Spinal cord (tissue), 10 donors: ENCODE data around the gene TPST1. TPM values are rescaled to one million over a fixed set of nuclear protein-coding genes. Genes with fewer than 3 reads are reported as not detected.
A peak's percentile ranks its signal among the peaks of the same experiment; 100 is the strongest.
"Not testable (repeated sequence)": the region's sequence is repeated elsewhere in the genome, so short reads cannot be mapped to it uniquely, and the experiment has no call there.

Experiments used
- DNase-seq, 6 donors: peaks; one replicate each; pipeline versions ENCODE4 v3.0.0 to v3.0.0-alpha.2; 2013 to 2015; ENCODE audit warnings: low spot score in 6 of 6, low read depth in 4 of 6
- H3K27ac ChIP-seq: one replicate; pipeline ENCODE4 v1.5.1; 2013; ENCODE audit warnings: low read depth, low read length, control low read depth
- H3K27me3 ChIP-seq: one replicate; pipeline ENCODE4 v1.6.1; 2013; ENCODE audit warnings: low read length; ENCODE audit not compliant: control insufficient read depth, insufficient read depth
- H3K36me3 ChIP-seq: one replicate; pipeline ENCODE4 v1.6.1; 2013; ENCODE audit warnings: low read length; ENCODE audit not compliant: control insufficient read depth, insufficient read depth
- H3K4me1 ChIP-seq: one replicate; pipeline ENCODE4 v1.6.1; 2013; ENCODE audit warnings: low read length; ENCODE audit not compliant: control insufficient read depth, insufficient read depth
- H3K4me3 ChIP-seq: one replicate; pipeline ENCODE4 v1.5.1; 2013; ENCODE audit warnings: low read depth, low read length, control low read depth
- H3K9me3 ChIP-seq: one replicate; pipeline ENCODE4 v1.6.1; 2013; ENCODE audit warnings: low read length; ENCODE audit not compliant: control insufficient read depth, insufficient read depth
- WGBS: methylation state at CpG from one replicate; pipeline ENCODE4 v1.1.5; 2013; ENCODE audit warnings: missing lambda C conversion rate; ENCODE audit not compliant: insufficient coverage; 5-methylcytosine and 5-hydroxymethylcytosine counted together
- polyA plus RNA-seq, 2 donors: library from polyadenylated mRNA; unstranded; fragments of 120-200 nt; gene quantifications; one replicate each; pipeline ENCODE4 v1.2.1, GENCODE V29; 2013; ENCODE audit not compliant: insufficient read length in 2 of 2
- total RNA-seq, 2 donors: library from RNA; depleted of rRNA in 1 of 2; stranded (reverse); fragments of 120-200 nt in 1 of 2; fragments of >200 nt in 1 of 2; gene quantifications; one replicate each; pipeline versions ENCODE4 v1.2.3 to v1.2.4, GENCODE V29; 2013 to 2014
- donor health status: healthy.

The TPST1 gene
- total and polyA plus RNA-seq, 4 donors, result 47.9 to 77.4 (median 55.0) TPM

- no peaks in the 10 kb centered on the region for H3K27me3 ChIP-seq
- no peaks in the 10 kb centered on the region for H3K9me3 ChIP-seq
- H3K27ac ChIP-seq, result peak overlapping the region; percentile 36
- H3K36me3 ChIP-seq, result peaks cover 2% of the 10 kb centered on the region
- 81% methylated on average over 2 of the region's 6 CpGs for WGBS
- peaks cover 7% of the 10 kb centered on the region for H3K4me1 ChIP-seq
- H3K4me3 ChIP-seq, result no peak overlapping the region
- no peak for DNase-seq
These were observed 151.2 kb downstream of the TPST1 start for GRCh38 chr7:66356277-66356721.

- no peaks in the 10 kb centered on the region for H3K9me3 ChIP-seq
- H3K36me3 ChIP-seq, result peaks cover 2% of the 10 kb centered on the region
- DNase-seq, result no peak
- H3K27ac ChIP-seq, result no peak overlapping the region
- 83% methylated on average over 1 of the region's 3 CpGs for WGBS
- H3K4me3 ChIP-seq, result no peak overlapping the region
- peaks cover 6% of the 10 kb centered on the region for H3K4me1 ChIP-seq
- no peaks in the 10 kb centered on the region for H3K27me3 ChIP-seq
These were observed 152.0 kb downstream of the TPST1 start for GRCh38 chr7:66357087-66357486.

- Histone ChIP-seq H3K36me3 (no peaks in the 10 kb centered on the region), H3K4me3 (no peak overlapping the region), H3K27ac (no peak overlapping the region), H3K9me3 (no peaks in the 10 kb centered on the region), H3K4me1 (peaks cover 3% of the 10 kb centered on the region), H3K27me3 (no peaks in the 10 kb centered on the region)
- DNase-seq, result no peak
- 79% methylated on average over 7 of the region's 11 CpGs for WGBS
These were observed 154.6 kb downstream of the TPST1 start for GRCh38 chr7:66359656-66360211.

GRCh38 chr7:66362136-66362535 lies 157.0 kb downstream of the TPST1 start:
- Histone ChIP-seq H3K27me3 (no peaks in the 10 kb centered on the region), H3K4me1 (no peaks in the 10 kb centered on the region), H3K9me3 (no peaks in the 10 kb centered on the region), H3K36me3 (no peaks in the 10 kb centered on the region), H3K27ac (no peak overlapping the region), H3K4me3 (no peak overlapping the region)
- no peak for DNase-seq
- no CpG with 5 or more reads among the region's 4 CpGs for WGBS

GRCh38 chr7:66363635-66364034 lies 158.5 kb downstream of the TPST1 start:
- H3K27me3 ChIP-seq, result no peaks in the 10 kb centered on the region
- 69% methylated on average over 4 of the region's 5 CpGs for WGBS
- H3K9me3 ChIP-seq, result no peaks in the 10 kb centered on the region
- H3K27ac ChIP-seq, result no peak overlapping the region
- H3K36me3 ChIP-seq, result no peaks in the 10 kb centered on the region
- DNase-seq, result no peak
- no peaks in the 10 kb centered on the region for H3K4me1 ChIP-seq
- H3K4me3 ChIP-seq, result no peak overlapping the region

GRCh38 chr7:66365031-66365430 lies 159.9 kb downstream of the TPST1 start:
- not testable (repeated sequence) for H3K4me3 ChIP-seq, H3K27ac ChIP-seq, H3K27me3 ChIP-seq, H3K4me1 ChIP-seq, H3K9me3 ChIP-seq, H3K36me3 ChIP-seq, DNase-seq
- WGBS, result 100% methylated on average over 3 of the region's 14 CpGs

- Histone ChIP-seq H3K9me3 (no peaks in the 10 kb centered on the region), H3K36me3 (peaks cover 5% of the 10 kb centered on the region), H3K27me3 (no peaks in the 10 kb centered on the region), H3K27ac (no peak overlapping the region), H3K4me1 (no peaks in the 10 kb centered on the region), H3K4me3 (no peak overlapping the region)
- no peak for DNase-seq
- 56% methylated on average over 4 of the region's 7 CpGs for WGBS
These were observed 166.1 kb downstream of the TPST1 start for GRCh38 chr7:66371096-66371824.

GRCh38 chr7:66374141-66374840 lies 169.2 kb downstream of the TPST1 start:
- H3K4me1 ChIP-seq, DNase-seq, H3K27ac ChIP-seq, H3K27me3 ChIP-seq, H3K9me3 ChIP-seq, H3K4me3 ChIP-seq: not testable (repeated sequence)
- WGBS, result 94% methylated on average over 2 of the region's 5 CpGs
- H3K36me3 ChIP-seq, result peaks cover 33% of the 10 kb centered on the region

- DNase-seq, result no peak
- peaks cover 5% of the 10 kb centered on the region for H3K9me3 ChIP-seq
- H3K4me1 ChIP-seq, result no peaks in the 10 kb centered on the region
- WGBS, result 96% methylated on average over 43 of the region's 45 CpGs
- H3K36me3 ChIP-seq, result peaks cover 35% of the 10 kb centered on the region
- H3K27me3 ChIP-seq, result no peaks in the 10 kb centered on the region
- no peak overlapping the region for H3K4me3 ChIP-seq
- no peak overlapping the region for H3K27ac ChIP-seq
These were observed 171.3 kb downstream of the TPST1 start for GRCh38 chr7:66376264-66376945.
